Mesenteric fat pad (tissue), 1 donor: ENCODE measurements around the gene NCK2. TPM values are rescaled to one million over a fixed set of nuclear protein-coding genes. Genes with fewer than 3 reads are reported as not detected.

Experiments used
- DNase-seq: peaks from one replicate; pipeline ENCODE4 v3.0.0-alpha.2; 2020; ENCODE audit warnings: low spot score
- total RNA-seq: library from RNA; stranded (reverse); fragmentation: NEBNext Ultra II Directional; extraction: Animal tissue kit (Norgen Biotek cat#: 25700); gene quantifications from one replicate; pipeline ENCODE4 v1.2.1, GENCODE V29; 2021
- donor health status: DM: yes; HTN: yes; CAD: no.

The NCK2 gene
- total RNA-seq, 1 donor from 2014 or later, result 39.7 TPM

- DNase-seq, result no peak
Observed at GRCh38 chr2:105843476-105844374, 99.0 kb downstream of the NCK2 start.

- no peak for DNase-seq
Observed at GRCh38 chr2:105845976-105846375, 101.3 kb downstream of the NCK2 start.

- no peak for DNase-seq
Observed at GRCh38 chr2:105847056-105847455, 102.3 kb downstream of the NCK2 start.

- DNase-seq, result no peak
Observed at GRCh38 chr2:105848367-105848766, 103.7 kb downstream of the NCK2 start.

GRCh38 chr2:105849431-105850179 lies 104.9 kb downstream of the NCK2 start:
- DNase-seq, result no peak

- DNase-seq, result no peak
Observed at GRCh38 chr2:105852066-105852465, 107.4 kb downstream of the NCK2 start.

- no peak for DNase-seq
Observed at GRCh38 chr2:105853354-105854088, 108.8 kb downstream of the NCK2 start.

- no peak for DNase-seq
Observed at GRCh38 chr2:105854972-105855371, 110.3 kb downstream of the NCK2 start.

GRCh38 chr2:105856581-105856980 lies 111.9 kb downstream of the NCK2 start:
- DNase-seq, result no peak

- DNase-seq, result no peak
Observed at GRCh38 chr2:105857076-105857740, 112.5 kb downstream of the NCK2 start.

GRCh38 chr2:105858868-105859693 lies 114.4 kb downstream of the NCK2 start:
- no peak for DNase-seq

- DNase-seq, result no peak
Observed at GRCh38 chr2:105859694-105859951, 114.9 kb downstream of the NCK2 start.

GRCh38 chr2:105860567-105860966 lies 115.9 kb downstream of the NCK2 start:
- no peak for DNase-seq

GRCh38 chr2:105861200-105861599 lies 116.5 kb downstream of the NCK2 start:
- DNase-seq, result no peak

- no peak for DNase-seq
Observed at GRCh38 chr2:105862843-105863242, 118.1 kb downstream of the NCK2 start.

- DNase-seq, result no peak
Observed at GRCh38 chr2:105864262-105864661, 119.5 kb downstream of the NCK2 start.

- no peak for DNase-seq
Observed at GRCh38 chr2:105865222-105865913, 120.7 kb downstream of the NCK2 start.

- DNase-seq, result no peak
Observed at GRCh38 chr2:105866216-105867185, 121.8 kb downstream of the NCK2 start.

GRCh38 chr2:105867587-105867986 lies 122.9 kb downstream of the NCK2 start:
- DNase-seq, result no peak
